T-helper 9 cell (primary cell): ENCODE results near the gene SUSD2.
"Not testable (repeated sequence)": the region's sequence is repeated elsewhere in the genome, so short reads cannot be mapped to it uniquely, and the experiment has no call there.

Source experiments
- DNase-seq: peaks from one replicate; pipeline ENCODE4 v3.0.0-alpha.2; 2020
- total RNA-seq, 2 donors: gene quantifications; one replicate each; lab custom pipeline; 2026; lab: John Stamatoyannopoulos, UW

Gene SUSD2, protein sequence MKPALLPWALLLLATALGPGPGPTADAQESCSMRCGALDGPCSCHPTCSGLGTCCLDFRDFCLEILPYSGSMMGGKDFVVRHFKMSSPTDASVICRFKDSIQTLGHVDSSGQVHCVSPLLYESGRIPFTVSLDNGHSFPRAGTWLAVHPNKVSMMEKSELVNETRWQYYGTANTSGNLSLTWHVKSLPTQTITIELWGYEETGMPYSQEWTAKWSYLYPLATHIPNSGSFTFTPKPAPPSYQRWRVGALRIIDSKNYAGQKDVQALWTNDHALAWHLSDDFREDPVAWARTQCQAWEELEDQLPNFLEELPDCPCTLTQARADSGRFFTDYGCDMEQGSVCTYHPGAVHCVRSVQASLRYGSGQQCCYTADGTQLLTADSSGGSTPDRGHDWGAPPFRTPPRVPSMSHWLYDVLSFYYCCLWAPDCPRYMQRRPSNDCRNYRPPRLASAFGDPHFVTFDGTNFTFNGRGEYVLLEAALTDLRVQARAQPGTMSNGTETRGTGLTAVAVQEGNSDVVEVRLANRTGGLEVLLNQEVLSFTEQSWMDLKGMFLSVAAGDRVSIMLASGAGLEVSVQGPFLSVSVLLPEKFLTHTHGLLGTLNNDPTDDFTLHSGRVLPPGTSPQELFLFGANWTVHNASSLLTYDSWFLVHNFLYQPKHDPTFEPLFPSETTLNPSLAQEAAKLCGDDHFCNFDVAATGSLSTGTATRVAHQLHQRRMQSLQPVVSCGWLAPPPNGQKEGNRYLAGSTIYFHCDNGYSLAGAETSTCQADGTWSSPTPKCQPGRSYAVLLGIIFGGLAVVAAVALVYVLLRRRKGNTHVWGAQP
- 1.9 to 2.6 reads per million in 2 donors for total RNA-seq

DNA sequence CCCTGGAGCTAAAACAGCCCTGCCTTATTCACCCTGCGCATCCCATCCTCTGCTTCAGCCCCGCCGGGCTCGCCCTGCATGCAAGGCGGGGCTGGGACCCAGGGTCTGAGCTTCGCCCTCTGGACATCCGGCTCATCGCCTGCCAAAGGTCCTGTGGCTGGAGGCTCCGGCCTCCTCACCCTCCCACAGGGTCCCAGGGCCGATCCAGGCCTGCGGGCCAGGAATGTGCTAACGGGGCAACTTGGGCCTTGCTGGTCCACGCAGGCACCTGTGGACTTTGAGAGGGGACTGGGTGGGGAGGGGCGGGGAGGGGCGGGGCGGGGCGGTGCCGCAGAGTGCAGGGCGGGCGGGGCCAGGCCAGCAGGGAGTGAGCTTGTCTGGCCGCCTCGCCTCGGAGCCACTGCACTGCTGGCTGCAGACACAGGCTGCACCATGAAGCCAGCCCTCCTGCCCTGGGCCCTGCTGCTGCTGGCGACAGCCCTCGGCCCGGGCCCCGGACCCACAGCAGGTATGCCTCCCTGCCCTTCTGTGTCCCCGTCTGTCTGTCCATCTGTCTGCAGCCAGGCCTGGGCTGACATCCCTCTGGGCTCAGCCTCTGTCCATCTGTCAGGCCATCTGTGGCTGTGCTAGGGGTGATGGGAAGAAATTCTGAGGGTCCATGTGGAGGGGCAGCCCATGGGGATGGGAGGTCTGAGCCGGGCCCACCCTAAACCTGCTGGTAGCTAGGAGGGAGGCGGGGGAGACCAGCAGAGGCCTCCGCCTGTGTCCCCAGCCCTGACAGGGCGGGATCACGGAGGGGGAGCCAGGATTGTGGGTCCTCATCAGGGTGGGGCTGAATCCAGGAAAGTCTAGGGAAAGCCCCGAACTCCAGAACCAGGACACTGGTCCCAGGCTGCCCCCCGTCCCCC, at the start of gene SUSD2:
SUSD2 (plus strand) TSS at position 400 of the 908 bp plus-strand sequence; CDS start at position 433, 33 bp downstream.
- no peak for DNase-seq

DNA sequence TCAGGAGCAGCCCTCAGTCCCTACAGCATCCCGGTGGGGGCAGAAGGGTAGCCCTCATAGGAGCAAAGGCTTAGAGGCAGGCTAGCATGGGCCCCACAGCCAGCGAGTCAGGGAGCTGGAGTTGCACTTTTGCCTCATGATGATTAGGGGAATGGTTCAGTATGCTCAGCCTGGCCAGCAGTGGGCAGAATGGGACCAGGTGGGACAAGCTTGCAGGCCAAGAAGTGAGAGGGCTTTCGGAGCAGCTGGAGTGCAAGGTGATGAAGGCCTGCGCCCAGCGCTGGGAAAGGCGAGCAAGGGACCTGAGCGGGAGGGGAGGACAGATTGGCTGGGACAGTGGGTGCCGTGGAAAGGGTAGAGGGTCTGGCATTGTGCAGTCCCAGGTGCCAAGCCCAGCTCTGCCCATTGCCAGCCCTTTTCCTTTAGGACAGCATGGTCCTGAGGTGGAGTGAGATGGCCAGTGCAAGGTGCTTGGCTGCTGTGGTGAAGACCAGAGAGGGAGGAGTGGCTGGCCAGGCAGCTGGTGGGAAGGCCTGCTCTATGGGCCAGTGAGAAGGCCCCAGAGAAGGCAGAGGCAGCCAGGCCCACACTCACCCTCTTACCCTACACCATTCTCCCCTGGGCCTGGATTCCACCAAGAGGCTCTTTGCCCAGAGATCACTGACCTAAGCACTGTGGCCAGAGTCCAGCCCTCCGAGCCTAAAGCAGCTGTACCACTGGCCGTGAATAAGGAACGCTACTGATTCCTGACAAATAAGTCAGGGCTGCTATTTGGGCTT, 47.9 kb upstream of the SUSD2 start:
- DNase-seq, result peak; percentile 16

DNA sequence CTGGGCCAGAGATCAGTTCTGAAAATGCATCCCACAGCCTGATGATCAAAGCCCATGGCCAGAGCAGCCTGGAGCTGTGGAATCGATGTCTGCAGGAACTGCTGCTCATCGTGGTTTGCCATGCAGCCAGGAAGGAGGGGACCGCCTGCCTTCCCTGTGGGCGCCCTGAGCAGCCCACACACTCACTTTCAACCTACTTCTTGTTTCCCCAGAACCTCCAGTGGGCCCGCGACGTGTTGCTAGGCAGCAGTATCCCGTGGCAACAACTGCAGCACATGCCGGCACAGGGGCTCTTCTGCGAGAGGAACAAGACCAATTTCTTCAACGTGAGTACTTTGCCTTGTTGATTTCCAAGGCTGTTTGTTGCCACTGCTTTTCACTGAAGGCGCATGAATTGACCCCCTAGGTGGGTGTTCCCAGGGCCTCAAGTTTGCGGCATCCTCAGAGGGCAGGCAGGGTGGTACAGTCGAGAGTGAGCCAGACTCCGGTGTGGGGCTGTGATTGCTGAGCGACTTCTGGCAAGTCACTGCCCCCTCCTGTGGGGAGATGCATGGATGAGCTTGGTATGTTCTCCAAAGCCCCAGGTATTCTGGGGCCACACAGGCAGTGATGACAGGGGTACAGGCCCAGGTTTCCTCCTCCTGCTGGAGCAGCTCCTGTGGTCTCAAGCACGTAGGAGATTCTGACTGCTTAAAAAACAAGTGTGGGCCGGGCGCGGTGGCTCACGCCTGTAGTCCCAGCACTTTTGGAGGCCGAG, 47.0 kb upstream of the SUSD2 start:
- DNase-seq, result peak; percentile 37

DNA sequence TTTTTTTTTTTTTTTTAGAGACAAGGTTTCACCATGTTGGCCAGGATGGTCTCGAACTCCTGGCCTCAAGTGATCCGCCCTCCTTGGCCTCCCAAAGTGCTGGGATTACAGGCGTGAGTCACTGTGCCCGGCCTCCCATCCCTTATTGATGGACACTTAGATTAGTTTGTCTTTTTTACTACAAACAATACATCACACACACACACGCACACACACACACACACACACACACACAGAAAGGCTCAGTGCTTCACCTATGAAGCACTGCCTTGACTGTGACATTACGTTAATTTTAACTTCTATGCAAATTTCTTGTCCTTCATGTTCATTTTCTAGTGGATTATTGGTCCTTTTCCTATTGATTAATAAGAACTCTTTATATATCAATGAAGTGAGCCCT, 44.8 kb upstream of the SUSD2 start:
- DNase-seq, result not testable (repeated sequence)

DNA sequence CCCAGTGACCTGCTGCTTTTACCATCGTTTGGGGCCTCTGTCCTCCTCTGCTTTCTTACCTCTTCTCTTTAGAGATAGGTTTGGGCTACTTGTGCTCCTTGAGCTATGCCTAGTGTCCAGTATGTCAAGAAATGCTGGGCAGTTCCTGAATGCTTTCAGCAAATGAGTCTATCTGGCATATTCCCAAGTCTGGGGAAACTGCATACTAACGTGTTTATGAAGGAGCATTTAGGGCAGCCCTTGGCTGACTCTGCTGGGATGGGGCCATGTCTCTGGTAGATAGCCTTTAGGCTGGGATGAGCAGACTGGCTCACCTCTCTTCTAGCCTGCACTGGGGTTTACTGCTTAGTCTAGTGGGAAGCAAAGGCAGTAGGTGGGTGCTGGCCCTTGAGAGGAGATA, 43.7 kb upstream of the SUSD2 start:
- no peak for DNase-seq

DNA sequence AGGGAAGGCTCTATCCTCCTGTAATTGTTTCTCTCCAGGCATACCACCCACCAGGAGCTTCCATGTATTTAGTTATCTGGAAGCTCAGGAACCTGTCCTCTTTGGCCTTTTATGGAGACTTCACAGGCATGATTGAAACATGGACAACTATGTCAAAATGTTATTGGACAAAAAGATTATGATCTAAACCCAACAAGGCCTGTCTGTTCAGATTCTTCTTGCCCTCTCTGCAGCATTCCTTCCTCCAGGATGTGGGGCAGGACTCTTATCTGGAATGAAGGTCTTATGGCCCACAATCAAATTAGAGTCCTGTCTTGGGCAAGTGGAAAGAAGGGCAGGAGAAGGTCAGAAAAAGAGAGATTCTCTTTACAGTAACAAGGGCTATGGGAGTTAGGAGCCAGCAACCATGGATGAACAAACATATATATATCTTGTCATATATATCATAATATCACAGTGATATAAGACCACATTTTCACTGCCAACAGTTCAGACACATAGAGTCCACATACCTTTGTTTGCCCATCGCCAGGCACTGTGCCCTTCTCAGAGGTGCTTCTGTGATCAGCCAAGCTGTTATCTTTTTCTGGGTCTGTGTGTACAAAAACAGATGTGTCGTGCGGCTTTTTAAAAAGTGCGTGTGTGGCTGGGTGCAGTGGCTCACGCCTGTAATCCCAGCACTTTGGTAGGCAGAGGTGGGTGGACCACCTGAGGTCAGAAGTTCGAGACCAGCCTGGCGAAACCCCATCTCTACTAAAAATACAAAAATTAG, 42.5 kb upstream of the SUSD2 start:
- no peak for DNase-seq

DNA sequence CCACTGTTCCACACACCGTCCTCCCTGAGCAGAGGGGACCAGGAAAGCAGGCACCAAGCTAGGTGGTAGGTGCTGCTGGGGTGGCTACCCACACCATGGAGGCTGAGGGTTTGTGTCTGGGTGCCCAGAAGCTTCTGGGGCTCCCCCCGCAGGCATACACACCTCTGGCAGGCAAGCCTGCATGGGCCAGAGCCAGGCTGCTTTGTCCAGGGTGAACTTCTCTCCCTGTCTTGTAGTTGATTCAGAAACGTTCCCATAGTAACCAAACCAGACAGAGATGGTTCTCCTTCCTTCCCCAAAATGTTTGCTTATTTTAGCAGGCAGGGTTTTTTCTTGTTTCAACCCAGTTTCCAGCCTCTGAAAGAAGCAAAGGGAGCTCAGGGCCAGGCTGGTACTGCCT, 40.9 kb upstream of the SUSD2 start:
- no peak for DNase-seq

DNA sequence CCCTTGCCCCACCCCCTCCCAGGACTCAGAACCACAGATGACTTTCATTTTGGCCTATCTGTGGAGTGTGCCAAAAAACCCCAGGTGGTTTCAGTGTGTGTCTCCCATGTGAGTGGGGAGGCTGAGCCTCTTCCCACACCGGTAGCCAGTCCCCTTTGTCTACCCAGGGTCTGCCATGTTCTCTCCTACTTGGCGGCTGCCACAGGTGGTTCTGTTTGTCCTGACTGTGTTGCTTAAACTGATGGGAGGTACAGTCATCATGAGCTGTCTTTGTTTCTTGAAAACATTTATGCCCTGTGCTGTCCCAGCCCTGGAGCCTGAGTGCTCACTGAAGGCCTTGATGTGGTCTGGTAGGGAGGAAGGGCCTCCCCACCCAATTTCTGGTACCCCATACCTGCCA, 39.7 kb upstream of the SUSD2 start:
- no peak for DNase-seq

DNA sequence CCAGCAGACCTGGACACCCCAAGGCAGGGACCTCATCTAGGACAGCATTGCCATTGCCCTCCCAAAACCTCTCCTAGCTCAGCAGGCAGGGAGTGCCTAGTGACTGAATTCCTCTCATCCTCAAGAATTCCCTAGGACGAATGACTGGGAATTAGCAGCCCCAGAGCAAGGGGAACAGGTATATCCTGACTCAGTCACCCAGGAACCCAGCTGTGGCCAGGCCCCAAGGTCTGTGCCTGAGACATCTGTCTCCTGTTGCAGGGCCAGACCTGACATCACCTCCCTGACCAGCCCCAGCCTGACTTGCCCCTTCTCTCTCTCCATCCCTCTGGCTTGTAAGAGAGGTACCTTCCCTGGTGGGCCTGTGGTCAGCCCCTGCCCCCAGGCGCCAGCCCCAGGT, 39.0 kb upstream of the SUSD2 start:
- DNase-seq, result no peak

DNA sequence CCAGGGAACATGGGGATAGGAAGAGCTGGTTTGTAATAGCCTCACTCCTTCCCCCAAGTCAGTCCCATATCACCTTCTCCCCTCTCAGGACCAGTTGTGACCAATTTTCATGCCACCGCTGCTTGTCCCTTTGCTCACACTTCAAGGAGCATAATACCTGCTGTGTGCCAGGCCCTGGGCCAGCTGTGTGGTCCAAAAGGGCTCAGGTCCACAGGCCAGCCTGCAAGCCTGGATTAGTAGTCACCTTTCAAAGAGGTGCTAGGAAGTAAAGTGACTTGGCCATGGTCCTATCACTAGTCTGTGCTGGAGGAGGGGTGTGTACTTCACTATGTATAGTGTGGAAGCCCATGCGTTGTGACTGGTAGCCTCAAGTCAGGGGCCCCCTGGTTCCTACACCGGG, 38.5 kb upstream of the SUSD2 start:
- no peak for DNase-seq

DNA sequence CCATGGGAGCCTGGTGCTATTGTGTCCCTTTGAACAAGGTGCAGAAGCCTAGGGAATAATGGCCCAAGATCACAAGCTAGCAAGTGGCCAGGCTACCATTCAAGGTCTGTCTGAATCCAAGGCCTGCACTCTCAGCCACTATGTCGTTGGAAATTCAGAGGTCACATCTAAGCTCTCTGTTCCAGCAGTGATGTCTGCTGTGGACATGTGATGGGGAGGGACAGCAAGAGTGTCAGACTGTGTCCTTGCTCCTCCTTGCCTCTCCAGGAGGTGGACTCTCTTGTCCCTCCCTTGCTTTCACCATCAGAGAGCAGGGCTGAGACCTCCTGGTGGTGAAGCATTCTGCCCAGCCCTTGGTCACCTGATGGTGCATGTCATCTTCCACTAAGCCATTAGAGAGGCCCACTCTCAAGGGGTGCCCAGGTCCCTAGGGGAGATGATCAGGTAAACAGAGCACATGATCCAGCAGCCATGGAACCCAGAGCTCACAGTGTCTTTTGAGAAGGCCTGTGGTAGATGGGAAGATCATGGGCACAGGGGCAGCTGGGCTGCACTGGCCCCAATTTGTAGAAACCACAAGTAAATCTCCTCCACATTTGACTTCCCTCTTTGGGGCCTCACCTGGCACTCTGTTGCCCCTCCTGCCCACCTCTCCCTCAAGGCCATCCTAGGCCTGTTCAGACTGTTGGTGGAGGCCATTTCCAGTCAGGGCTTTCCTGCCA, 37.1 kb upstream of the SUSD2 start:
- no peak for DNase-seq

DNA sequence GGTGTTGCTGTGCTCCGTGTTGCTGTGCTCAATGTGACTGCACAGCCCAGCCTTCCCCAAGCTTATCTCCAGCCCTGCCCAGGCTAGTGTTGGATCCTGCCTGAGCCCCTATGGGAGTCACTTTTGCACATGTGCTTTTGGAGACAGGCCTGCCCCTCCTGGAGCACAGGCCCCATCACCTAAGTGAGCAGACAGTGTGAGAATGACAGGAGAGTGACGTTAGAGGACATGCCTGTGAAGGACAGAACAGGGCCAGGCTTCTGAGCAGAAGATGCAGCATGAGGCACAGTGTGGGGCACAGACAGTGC, 36.6 kb upstream of the SUSD2 start:
- no peak for DNase-seq

DNA sequence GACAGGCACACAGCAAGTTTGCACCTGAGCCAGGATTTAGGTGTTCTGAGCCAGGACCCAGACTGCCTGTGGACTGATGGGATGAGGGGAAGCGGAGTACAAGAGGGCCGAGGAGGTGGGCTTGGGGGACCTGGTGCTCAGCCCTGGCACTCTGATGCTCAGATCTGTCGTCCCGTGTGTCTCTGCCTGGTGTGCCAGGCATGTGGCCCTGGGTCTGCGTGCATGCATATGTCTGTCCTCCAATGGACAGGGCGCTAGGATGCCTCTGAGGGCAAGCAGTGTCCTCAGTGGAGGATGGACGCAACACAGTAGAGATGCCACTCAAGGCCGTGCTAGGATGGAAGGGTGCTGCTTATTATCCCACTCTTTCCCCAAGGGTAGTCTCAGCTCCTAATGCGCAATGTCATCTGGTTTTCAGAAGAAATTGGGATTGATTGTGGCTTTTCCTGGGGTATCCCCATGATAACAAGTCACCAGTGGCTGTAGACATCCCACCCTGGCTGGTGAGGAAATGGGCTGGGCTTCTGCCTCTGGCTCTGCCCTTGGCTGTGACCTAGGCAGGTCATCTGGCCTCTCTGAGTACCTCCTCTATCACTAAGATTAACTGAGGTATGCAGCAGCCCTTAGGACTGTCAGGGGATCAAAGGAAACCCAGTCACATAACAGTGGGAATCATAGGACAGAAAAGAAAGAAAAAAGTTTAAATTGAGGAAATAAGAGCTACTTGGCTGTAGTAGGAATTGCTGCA, 35.7 kb upstream of the SUSD2 start:
- no peak for DNase-seq

DNA sequence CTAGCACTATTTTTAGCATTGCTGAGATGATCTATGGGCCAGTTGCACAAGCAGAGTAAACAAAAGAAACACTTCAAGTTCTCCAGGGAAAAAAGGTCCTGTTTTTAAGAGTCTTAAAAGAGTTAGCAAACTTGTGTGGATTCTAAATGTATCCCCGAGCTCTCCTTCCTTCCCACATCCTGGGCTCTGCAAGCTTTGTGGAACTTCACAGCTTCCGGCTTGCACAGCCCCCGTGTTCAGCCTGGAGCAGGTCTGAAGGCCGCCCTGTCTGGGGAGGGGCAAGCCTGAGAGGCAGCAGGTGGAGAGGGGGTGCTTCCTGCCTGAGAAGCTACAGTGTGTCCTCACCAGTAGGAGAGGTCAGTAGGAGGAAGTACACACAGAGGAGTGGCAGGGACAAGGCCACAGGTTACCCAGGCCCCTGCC, 35.1 kb upstream of the SUSD2 start:
- DNase-seq, result no peak

DNA sequence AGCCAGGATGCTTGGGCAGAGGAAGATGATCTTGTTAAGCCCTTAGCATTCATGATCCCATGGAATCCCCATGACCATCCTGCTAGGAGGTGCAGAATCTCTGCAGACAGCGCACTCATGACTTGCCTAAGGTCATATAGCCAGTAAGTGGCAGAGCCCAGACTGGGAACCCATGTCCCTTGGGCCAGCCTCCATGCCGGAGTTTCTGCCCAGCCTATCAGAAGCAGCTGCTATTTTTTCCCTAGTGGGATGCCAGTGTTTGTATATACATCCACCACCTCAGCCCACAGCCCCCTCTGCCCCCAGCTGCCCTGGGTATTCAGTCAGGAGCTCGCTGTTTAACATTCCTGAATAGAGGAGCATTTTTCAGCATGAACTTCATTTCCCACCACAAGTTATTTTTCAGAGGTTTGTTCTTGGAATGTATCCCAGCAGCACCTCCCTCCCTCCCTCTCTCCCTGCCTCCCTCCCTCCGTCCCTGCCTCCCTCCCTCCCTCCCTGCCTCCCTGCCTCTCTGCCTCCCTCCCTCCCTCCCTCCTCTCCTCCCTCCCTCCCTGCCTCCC, 34.4 kb upstream of the SUSD2 start:
- no peak for DNase-seq

DNA sequence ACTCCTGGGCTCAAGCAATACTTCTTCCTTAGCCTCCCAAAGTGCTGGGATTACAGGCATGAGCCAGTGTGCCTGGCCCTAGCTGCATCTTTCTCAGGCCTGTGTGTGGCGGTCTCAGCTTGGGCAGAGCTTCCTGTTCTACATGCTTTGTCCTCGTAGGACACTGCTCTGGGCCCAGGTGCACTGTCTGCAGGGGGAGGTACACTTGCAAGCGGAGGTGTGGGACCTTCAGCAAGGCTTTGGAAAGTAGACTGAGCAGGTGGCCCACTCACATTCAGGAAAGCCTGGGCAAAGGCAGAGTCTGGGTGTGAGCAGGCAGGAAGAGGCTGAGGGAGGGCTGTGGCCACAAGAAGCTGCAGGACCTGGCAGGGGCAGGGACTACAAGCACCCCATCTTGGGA, 33.6 kb upstream of the SUSD2 start:
- DNase-seq, result no peak

DNA sequence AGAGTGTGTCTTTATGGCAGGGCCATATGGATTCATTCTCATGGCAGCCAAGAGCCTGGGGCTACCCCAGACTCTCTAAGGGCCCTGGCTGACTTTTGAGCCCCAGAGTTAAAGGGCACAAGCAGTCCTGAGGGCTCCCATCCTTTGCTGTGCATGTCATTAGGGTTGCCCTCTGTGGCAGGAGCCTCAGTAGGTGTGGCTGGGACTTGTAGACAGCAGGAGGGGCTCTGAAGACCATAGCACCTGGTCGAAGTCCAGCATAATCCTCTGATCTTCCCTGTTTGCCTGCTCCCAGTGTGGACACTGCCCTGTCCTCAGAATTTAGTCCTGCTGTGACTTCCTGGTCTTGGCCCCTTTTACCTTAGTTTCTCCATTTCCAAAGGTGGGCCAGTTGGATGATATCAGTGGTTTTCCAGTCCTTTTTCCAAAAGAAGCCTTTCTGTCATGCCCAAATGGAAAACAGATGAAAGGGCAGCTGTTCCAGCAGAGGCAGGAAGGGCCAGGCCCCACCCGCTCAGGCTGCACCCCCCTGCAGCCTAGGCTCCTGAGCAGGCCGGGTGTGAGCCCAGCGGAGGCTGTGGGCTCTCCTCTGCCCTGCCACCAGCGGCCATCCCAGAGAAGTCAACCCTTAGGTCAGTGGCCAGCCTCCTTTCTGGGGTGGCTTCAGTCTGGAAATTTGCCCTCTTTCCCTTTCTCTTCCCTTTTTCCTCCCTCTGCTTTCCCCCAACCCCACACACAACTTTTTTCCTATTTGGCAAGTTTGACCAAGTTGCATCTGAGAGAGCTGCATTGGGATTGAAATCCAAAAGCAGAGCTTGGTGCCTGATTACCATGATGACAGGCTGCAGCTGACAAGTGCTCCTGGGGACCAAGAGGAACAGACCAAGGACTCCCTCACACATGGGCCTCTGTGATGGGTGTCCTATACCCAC, 32.8 kb upstream of the SUSD2 start:
- DNase-seq, result no peak

DNA sequence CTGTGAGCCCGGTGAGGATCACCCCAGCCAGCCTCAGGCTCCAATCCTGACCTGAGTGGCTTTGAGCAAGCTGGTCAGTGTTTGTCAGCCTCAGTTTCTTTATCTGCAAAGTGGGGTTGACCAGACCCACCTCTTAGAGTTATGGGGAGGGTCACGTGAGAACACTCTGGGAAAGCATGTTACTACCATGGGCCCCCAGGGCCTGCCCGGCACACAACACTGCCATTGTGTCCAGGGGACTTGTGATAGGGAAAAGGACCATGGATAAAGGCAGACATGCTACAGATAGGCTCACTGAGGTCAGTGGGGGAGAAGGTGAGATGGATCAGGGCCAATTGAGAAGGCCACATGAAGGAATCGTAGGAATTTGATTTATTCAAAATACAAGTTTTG, 32.1 kb upstream of the SUSD2 start:
- no peak for DNase-seq
